ENCODE measurements around the gene SYNC. TPM values are rescaled to one million over a fixed set of nuclear protein-coding genes. Genes with fewer than 3 reads are reported as not detected.

Gene SYNC
- total RNA-seq, 1 donor from 2014 or later, result 10.3 TPM

DNA sequence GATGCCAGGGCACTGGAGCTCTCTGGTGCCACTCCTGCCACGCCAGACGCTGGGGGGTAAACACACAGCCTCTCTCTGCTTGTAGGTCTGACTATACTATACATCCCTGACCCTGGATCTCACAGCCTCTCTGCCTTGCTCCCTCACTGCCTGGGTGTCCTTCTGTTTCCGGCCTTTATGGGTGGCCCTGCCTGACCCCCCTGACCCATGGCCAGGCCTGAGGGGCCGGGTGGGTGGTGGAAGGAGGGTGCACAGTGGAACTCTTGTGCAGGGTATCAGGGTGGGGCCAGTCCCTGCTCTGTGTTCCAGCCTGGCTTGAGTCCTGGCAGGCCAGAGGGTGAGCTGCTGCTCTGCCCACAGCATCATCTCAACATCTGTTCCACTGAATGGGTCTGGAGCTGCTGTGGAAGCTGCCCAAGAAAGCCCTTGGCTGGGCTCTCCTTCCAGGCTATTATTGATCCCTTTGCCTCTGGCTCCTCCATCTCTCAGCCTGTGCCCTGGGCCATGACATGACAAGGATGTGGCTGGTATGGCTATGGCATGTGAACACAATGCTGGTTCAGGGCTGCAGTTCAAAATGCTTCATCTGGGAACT is 17.2 kb upstream of the SYNC start:
- TF ChIP-seq, protein P1, sequence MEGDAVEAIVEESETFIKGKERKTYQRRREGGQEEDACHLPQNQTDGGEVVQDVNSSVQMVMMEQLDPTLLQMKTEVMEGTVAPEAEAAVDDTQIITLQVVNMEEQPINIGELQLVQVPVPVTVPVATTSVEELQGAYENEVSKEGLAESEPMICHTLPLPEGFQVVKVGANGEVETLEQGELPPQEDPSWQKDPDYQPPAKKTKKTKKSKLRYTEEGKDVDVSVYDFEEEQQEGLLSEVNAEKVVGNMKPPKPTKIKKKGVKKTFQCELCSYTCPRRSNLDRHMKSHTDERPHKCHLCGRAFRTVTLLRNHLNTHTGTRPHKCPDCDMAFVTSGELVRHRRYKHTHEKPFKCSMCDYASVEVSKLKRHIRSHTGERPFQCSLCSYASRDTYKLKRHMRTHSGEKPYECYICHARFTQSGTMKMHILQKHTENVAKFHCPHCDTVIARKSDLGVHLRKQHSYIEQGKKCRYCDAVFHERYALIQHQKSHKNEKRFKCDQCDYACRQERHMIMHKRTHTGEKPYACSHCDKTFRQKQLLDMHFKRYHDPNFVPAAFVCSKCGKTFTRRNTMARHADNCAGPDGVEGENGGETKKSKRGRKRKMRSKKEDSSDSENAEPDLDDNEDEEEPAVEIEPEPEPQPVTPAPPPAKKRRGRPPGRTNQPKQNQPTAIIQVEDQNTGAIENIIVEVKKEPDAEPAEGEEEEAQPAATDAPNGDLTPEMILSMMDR (conservative IDR thresholded peaks at IDR 0.05; ENCODE audit: low read depth, low read length), result no peak
- H3K4me3 ChIP-seq (ENCODE audit: low read depth, low read length), result no peak overlapping the region
- no peak for DNase-seq (ENCODE audit: low read depth)

DNA sequence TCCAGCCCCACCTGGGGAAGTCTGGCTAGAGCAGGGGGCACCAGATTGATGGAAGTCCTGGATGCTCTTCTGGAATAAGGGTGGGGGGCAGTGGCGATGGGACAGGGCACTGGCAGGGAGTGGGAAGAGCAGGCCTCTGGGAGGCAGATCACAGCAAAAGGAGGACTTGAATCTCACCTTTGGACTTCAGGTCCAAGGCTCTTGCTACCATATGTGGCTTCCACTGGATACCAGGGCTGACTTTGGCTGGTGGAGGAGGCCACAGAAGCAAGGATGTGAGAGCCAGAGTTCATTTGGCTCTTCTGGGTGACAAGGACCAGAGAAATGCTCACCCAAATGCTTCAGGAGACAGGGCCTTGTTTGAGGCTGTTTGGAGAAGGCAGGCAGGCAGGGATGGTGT is 16.0 kb upstream of the SYNC start:
- no peak for DNase-seq (ENCODE audit: low read depth)
- no peak overlapping the region for H3K4me3 ChIP-seq (ENCODE audit: low read depth, low read length)
- TF ChIP-seq, protein P1 (conservative IDR thresholded peaks at IDR 0.05; ENCODE audit: low read depth, low read length), result no peak

DNA sequence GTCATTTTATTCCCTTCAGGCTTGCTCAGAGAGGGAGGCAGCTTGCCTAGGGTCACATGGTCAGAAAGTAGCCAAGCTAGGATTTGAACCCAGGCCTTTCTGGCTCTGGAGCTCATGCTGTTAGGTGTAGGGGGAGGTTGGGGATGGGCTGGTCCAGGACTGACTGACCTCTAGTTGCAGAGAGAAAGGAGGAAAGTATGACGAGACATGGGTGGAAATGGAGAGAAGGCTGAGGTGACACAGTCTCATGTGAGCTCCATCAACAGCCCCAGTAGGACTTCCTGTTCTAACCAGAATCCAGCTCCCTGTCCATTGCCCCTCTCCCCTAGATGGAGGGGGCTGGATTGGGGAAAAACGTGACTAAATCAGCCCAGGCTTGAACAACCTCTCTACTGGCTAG is 15.5 kb upstream of the SYNC start:
- TF ChIP-seq, protein P1 (conservative IDR thresholded peaks at IDR 0.05; ENCODE audit: low read depth, low read length), result no peak
- DNase-seq (ENCODE audit: low read depth), result no peak
- H3K4me3 ChIP-seq (ENCODE audit: low read depth, low read length), result no peak overlapping the region

DNA sequence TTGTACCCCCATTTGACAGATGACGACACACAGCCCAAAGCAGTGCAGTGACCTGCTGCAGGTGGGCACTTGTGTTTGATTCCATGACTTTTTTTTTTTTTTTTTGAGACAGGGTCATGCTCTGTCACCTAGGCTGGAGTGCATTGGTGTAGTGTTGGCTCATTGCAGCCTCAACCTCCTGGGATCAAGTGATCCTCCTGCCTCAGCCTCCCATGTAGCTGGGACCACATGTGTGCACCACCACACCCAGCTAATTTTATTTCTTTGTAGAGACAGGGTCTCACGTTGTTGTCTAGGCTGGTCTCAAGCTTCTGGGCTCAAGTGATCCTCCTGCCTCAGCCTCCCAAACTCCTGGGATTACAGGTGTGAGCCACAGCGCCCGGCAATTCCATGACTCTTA is 14.9 kb upstream of the SYNC start:
- H3K4me3 ChIP-seq (ENCODE audit: low read depth, low read length), result no peak overlapping the region
- TF ChIP-seq, protein P1 (conservative IDR thresholded peaks at IDR 0.05; ENCODE audit: low read depth, low read length), result no peak
- no peak for DNase-seq (ENCODE audit: low read depth)

DNA sequence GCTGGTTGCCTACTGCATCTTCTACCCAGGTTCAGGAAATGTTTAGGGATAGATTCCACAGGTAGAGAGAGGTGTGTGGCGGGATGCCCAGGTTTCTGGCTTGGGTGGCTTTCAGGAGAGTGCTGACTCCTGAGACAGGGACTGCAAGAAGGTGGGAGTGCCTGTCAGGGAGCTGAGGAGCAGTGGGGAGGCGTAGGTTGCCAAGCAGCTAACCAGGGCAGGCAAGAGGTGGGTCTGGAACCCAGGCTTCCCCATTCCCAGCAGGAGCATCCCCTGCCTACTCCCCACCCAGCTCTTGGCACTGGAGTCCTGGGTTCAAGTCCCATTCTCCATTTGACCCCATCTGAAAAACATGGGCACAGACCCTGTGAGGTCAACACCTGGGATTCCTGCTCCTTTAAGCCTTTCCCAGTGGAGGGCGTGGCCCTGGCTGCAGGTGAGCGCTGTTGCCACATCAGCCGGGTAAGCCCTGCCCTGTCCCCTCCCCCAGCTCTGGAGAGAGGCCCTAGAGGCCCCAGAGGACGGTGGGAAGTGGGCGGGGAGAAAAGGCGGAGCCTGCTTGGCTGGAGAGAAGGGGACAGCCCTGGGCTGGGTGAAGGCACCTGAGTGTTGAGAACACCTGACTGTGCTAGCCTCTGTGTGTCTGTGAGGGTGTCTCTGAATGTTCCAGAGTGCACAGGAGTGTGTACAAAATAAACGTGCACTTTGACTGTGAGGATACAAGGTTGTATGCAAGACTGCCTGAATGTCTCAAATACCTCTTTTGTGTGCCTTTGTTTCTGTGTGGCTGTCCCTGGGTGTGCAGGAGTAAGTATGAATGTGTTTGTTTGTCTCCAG is 14.0 kb upstream of the SYNC start:
- no peak for DNase-seq (ENCODE audit: low read depth)
- peak overlapping the region; percentile 23 for H3K4me3 ChIP-seq (ENCODE audit: low read depth, low read length)
- TF ChIP-seq, protein P1 (conservative IDR thresholded peaks at IDR 0.05; ENCODE audit: low read depth, low read length), result no peak

DNA sequence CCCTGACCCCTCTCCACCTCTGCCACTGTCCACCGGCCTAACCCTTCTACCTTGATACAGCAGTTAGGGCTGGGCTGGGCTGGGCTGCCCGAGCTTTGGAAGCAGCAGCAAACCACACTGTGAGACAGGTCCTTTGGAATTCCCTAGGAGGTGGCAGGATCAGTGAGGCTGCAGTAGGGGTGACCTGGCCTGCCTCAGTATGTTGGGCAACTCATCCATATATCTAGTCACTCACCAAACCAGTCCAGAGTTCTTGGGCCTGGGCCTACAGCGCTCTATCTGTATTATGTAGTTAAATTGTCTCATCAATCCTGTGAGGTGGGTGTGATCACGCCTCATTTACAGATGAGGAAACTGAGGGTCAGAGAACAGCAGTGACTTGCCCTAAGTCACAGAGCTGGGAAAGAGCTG is 13.3 kb upstream of the SYNC start:
- no peak overlapping the region for H3K4me3 ChIP-seq (ENCODE audit: low read depth, low read length)
- TF ChIP-seq, protein P1 (conservative IDR thresholded peaks at IDR 0.05; ENCODE audit: low read depth, low read length), result no peak
- DNase-seq (ENCODE audit: low read depth), result no peak

Data from epithelial cell of proximal tubule (primary cell).